ENCODE measurements around the gene FAM53B.

Gene FAM53B

GRCh38 chr10:124700293-124701037, 43.7 kb downstream of the FAM53B start:
- DNase-seq (ENCODE audit: low read depth), result no peak

DNA sequence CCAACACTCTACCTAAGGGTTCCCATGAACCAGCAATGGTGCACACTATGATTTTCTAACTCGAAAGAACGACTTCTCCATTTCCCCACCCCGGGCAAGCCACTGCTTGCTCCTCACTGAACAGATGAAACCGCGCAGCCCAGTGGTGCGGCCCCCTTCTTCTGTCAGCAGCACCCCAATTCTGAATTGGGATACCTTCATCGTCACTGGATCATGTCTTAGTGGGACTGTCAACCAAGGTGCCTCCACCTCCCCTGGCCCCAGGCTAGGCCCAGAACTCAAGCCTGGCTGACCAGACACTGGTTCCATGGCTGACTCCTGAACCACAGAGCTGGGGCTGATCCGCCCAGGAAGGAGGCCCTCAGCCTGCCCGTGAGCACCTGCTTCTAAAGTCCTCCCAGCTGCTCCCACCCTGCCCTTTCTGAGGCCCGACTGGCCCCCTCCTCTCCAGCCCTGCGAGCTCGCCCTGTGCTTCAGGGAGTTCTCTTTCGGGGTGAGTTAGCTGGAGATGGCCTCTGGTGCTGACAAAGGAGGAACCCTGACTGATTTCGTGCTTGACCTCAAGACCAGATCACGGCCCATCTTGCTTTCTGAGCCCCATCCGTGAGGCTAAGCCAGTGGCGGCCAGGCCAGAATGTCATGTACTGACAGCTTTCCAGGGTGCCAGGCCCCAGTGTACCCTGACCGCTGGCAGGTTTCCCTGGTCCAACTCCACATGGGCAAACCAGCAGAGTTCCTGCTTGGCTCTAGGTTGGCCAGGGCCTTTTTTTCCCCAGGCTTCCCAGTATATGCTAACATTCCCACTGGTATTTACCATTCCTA, 44.5 kb downstream of the FAM53B start:
- DNase-seq (ENCODE audit: low read depth), result no peak
- H3K4me3 ChIP-seq (ENCODE audit: low read depth, low read length), result no peak overlapping the region

More at GRCh38 chr10:124700293-124701037, 43.7 kb downstream of the FAM53B start:
- no peak overlapping the region for H3K4me3 ChIP-seq (ENCODE audit: low read depth, low read length)

DNA sequence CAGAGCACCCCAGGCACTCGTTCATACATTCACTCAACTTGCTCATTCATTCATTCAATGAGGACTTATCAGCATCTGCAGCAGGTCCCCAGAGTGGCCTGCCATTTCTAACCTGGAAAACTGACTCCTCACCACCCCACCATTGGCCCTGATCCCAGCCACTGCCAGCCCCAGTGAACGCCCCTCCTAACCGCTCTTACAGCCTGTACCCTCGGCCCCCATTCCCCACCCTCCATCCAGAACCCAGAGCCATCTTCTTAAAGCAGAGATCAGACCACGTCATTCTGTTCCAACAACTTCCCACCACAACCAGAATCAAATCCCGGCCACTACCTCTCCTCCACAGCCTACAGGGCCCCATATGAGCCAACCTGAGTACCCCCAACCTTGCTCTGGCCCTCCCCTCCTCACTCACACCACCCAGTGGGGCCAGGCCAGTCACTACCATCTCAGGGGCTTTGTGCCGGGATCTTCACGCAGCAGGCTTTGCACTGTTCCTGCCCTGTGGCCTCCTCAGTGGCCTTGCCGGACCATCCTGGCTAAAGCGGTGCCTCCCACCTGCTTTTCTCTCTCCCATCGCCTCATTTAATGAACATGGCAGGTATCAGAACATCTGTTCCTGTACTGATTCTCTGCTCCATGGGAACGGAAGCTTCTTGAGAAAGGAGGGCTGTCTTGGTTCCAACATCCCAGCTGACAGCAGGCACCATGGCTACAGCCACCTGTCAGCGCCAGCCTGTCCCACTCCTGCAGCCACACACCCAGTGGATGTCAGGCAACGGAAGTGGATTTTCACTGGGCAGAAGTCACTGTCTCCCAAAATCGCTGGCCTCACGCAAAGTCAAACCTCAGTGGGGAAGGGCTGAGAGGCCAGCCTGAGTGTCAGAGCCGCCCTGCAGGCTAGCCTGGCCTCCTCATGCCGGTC, 45.4 kb downstream of the FAM53B start:
- H3K4me3 ChIP-seq (ENCODE audit: low read depth, low read length), result no peak overlapping the region
- DNase-seq (ENCODE audit: low read depth), result no peak

DNA sequence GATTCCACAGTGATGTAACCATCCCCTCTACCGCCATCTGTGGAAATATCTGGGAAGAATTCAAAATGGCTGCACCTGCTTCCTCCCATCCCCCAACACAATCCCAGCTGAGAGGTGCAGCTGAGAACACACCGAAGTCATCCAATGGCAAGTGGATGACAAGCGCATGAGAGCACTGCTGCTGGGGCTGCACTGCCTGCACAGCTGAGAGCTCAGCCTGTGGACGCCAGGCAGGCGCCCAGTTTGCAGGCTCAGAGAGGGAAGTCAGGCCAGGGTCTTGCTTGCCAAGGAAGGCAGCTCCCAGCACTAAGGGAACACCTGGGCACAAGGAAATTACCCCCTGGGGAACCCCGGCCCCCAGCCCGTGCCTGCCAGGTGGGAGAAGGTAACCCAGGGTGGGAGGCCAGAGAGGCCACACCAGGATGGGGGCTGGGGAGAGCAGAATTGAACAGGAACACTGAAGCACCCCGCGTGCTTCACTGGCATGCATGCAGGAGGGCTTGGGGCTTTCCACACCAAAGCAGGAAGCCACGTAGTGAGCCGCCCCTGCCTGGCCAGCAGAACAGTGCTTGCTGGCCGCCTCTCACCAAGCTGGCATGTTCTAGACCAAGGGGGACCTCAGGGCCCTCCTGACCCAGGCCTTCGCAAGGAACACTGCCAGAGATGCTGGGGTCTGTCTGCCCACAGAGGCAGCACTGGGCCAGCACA, 46.2 kb downstream of the FAM53B start:
- DNase-seq (ENCODE audit: low read depth), result no peak
- no peak overlapping the region for H3K4me3 ChIP-seq (ENCODE audit: low read depth, low read length)

DNA sequence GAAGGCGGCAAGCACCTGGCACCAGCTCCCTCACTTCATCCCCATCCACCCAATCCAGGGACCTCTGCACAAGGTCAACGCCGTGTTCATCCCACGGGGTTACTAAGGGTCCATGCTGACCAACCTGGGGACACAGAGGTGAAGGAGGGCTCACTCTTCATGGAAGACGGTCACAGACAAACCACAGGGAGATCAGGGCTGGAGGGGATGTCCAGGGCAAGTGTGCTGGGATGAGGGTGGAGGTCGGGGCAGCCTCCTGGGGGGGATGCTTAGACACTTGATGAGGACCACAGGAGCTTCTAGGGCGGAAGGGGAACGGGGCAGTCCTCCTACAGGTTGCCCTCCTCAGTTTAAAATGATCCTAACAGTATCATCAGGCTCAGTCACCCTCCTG, 46.7 kb downstream of the FAM53B start:
- H3K4me3 ChIP-seq (ENCODE audit: low read depth, low read length), result no peak overlapping the region

GRCh38 chr10:124696446-124697392, 47.5 kb downstream of the FAM53B start:
- no peak overlapping the region for H3K4me3 ChIP-seq (ENCODE audit: low read depth, low read length)
- no peak for DNase-seq (ENCODE audit: low read depth)

More for the DNA sequence above, 46.7 kb downstream of the FAM53B start:
- no peak for DNase-seq (ENCODE audit: low read depth)

DNA sequence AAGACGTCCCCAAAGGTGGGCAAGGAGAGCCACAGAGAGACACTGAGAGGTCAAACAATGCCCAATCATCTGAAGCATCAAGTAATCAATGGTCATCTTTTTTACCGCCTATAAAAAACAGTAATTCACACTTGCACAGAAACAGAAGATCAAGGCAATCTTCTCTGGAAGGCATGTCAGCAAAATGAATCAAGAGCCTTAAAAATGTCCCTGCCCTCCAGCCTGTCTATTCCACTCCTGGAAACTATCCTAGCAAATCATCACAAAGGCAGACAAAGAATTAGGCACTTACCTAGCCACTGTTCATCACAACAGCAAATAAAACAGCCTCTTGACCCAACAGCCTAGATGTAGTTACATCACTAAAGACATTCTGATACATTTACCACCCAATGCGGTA, 48.9 kb downstream of the FAM53B start:
- H3K4me3 ChIP-seq (ENCODE audit: low read depth, low read length), result no peak overlapping the region
- DNase-seq (ENCODE audit: low read depth), result no peak

GRCh38 chr10:124694481-124695220, 49.5 kb downstream of the FAM53B start:
- no peak for DNase-seq (ENCODE audit: low read depth)
- H3K4me3 ChIP-seq (ENCODE audit: low read depth, low read length), result no peak overlapping the region

DNA sequence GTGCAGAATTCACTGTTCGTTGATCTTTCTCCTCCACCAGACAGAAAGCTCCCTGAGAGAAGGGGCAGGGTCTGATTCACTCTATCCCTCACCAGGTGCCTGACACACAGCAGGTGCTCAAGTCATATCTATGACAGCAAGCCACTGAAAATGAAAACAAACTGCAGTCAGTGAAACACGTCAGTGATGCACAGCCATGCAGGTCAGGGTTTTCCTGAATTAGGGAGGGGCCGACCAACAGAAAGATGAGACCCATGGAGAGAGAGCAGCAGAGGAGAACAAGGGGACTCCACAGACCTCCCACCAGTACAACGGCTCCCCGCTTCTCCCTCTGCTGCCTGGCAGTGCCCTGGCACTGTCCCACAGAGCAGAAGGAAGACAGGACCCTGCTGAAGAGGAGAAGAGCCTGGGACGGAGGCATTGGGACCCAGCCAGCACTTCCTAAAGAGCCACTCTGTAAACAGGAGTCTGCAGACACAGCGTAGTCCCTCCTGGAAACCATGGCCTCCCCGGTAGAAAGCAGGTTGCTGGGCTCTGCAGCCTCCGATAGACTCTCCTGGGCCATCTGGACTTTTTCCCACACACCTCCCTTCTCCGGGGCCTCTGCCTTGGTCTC, 50.3 kb downstream of the FAM53B start:
- no peak overlapping the region for H3K4me3 ChIP-seq (ENCODE audit: low read depth, low read length)
- DNase-seq (ENCODE audit: low read depth), result no peak

GRCh38 chr10:124693396-124693795, 50.8 kb downstream of the FAM53B start:
- DNase-seq (ENCODE audit: low read depth), result no peak
- no peak overlapping the region for H3K4me3 ChIP-seq (ENCODE audit: low read depth, low read length)

DNA sequence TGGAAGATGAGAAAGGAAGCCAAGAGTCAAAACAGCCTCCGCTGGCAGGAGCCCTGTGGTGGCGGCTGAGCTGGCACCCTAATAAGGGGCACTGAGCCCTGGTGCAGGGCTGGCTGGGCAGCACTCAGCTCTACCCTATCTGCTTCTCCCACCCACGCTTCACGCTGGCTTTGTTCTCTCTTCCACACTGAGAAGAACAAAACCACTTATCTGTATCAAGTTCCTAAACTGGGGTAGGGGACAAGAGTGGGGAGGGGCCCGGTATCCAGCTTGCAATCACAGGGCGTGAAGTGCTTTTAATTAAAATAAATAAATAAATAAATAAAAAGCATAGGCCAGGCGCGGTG, 52.1 kb downstream of the FAM53B start:
- H3K4me3 ChIP-seq (ENCODE audit: low read depth, low read length), result no peak overlapping the region
- no peak for DNase-seq (ENCODE audit: low read depth)

- H3K4me3 ChIP-seq (ENCODE audit: low read depth, low read length), result no peak overlapping the region
- DNase-seq (ENCODE audit: low read depth), result no peak
These were observed 52.6 kb downstream of the FAM53B start for GRCh38 chr10:124691421-124692099.

- DNase-seq (ENCODE audit: low read depth), result no peak
- no peak overlapping the region for H3K4me3 ChIP-seq (ENCODE audit: low read depth, low read length)
These were observed 53.2 kb downstream of the FAM53B start for GRCh38 chr10:124691002-124691401.

DNA sequence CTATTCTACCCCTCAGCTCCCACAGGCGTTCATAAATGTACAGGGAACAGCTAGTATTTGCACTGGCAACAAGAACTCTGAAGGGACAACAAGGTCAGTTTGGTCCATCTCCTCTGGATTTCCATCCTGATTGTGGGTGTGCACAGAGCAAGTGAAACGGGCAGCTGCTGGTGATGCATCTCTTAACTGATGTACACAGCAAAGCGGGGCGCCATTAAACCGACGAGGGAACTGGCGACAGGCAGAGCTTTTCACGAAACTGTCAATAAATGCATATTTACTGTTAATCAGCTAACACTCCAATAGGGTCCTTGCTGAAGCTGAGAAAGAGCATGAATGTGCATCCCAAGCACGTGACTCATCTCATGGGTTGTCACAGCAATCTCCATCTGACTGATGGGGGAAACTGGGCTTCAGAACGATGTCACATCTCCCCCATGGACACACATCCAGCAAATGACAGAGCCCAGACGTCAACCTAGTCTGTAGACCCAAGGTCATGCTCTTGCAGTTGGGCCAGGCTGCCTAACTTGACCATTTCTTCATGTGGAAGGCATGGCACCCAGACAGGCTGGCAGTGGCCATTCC, 54.2 kb downstream of the FAM53B start:
- no peak overlapping the region for H3K4me3 ChIP-seq (ENCODE audit: low read depth, low read length)
- DNase-seq (ENCODE audit: low read depth), result no peak

- DNase-seq (ENCODE audit: low read depth), result no peak
- no peak overlapping the region for H3K4me3 ChIP-seq (ENCODE audit: low read depth, low read length)
These were observed 55.1 kb downstream of the FAM53B start for GRCh38 chr10:124688889-124689670.

GRCh38 chr10:124688386-124688785, 55.8 kb downstream of the FAM53B start:
- no peak for DNase-seq (ENCODE audit: low read depth)
- no peak overlapping the region for H3K4me3 ChIP-seq (ENCODE audit: low read depth, low read length)

Measured in skeletal muscle cell (primary cell).